Smooth muscle cell of the pulmonary artery (primary cell): Measurements from ENCODE around the gene C3orf33. TPM values are rescaled to one million over a fixed set of nuclear protein-coding genes. Genes with fewer than 3 reads are reported as not detected.

Experiments used
- total RNA-seq: library from RNA; depleted of rRNA; stranded (reverse); fragments of >200 nt; gene quantifications from 2 replicates; pipeline ENCODE4 v1.2.3, GENCODE V29; 2014

C3orf33 gene, protein sequence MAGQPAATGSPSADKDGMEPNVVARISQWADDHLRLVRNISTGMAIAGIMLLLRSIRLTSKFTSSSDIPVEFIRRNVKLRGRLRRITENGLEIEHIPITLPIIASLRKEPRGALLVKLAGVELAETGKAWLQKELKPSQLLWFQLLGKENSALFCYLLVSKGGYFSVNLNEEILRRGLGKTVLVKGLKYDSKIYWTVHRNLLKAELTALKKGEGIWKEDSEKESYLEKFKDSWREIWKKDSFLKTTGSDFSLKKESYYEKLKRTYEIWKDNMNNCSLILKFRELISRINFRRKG
- 1.6 and 2.0 TPM in 2 replicates for total RNA-seq

DNA sequence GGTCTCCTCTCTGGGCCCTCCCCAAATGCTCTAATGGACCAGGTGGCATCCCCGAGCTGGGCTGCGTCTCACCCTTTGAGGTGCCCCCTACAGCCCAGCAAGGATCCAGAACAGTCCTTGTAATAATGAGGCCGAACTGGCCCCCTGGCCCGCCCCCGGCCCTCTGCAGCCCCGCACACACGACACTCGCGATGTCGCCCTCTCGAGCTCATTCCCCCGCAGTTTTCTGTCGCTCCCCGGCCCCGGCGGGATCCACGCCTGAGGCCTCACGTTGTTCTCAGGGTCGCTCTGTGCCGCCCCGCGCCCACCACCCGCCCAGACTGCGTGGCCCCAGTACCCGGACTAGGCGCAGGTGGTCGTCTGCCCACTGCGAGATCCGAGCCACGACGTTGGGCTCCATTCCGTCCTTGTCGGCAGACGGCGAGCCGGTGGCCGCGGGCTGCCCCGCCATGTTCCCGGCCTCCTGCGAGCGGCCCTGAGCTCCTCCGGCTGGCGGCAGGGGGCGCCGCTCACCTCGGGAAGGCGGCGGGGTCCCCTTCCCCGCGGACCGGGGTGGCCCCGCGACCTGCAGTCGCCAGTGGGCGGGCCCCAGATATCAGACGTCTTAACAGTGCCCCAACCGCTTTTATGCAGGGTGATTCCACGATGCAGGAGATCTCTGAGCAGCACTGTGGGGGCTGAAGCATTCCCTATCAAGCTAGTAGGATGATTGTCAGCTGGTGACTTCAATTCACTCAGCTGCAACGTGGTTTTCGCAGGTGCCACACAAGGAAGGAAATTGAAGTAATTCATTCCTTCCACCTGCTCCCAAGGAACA is at the start of gene C3orf33:
Gene C3orf33 (minus strand): TSS at position 477 of the 817 bp plus-strand sequence. CDS start 26 bp downstream, at position 451.

DNA sequence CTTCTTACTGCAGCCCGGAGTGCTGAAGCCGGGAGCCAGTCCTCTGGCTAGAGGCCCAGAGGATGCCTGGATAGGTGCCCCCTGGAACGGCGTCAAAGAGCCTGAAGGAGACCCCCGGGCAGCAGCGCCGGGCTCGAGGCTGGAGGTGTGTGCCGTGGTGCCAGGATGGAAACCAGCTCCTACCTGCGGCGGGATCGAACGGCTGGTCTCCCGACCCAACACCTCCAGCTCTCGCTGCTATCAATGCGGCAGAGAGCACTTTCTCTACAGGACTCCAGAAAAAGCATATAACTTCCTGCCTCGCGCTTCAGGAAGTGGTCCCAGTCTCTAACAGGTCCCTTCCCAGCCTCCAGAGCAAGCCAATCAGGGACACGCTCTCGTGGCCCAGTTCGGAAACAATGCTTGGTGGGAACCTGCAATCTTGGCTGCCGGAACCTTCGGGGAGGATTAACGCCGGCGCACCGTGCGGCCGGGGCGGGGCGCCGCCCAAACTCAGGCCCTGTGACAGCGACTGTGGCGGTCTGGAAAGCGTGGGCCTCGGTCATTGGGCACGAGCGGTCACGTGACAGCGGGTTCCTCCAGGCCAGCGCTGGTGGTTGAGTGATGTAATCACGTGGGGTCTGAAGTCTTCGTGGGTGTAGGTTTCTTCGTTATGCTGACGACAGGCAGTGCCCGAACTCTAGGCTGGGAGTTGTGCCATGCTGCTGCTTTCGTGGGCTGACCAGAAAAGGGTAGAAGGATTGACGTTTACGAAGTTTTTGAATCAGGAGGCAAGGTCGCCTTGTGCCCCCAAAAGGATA is 48.3 kb upstream of the C3orf33 start, which contains the start of gene SLC33A1:
Gene SLC33A1 (minus strand): TSS at position 287 of the 800 bp plus-strand sequence. CDS start 430 bp downstream, outside the sequence.

DNA sequence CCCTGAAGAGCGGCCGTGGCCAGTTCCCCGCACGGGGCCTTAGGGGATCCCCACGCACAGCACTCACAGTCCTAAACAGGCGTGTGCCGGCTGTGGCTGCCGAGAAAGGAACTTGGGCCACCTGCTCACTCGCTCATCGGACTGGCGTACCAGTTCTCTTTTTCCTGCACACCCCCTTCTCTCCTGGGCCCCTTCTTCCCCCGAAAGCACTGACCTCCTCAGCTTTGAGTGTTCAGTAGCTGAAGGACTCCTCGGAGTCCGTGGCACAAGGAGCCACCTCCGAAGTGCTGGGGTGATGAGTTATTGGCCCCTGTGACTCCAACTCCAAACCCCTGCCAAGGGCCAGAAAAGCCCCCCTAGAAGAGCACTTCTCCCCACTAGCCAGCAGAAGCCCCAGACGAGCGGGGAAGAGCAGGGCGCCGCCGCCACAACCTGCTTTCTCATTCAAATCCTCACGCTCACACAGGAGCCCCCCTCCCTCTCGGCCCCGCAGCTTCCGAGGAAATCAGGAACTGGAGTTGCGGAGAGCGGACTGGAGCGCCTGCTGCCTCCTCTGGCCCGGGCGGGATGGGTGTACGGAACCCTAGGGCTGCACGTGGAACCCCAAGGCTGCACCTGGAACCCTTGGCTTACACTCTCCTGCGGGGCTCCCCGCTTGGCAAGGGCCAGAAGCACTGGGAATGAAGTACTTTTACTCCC is 61.3 kb downstream of the C3orf33 start, which contains the start of gene PLCH1:
Gene PLCH1 (minus strand): TSS at position 446 of the 699 bp plus-strand sequence. CDS start 40,847 bp downstream, outside the sequence.

Other genes with a start within 250 kb of the C3orf33 start
- gene PLCH1, start 61.2 kb downstream of the C3orf33 start, total RNA-seq, result under 0.01 and 0.03 TPM in 2 replicates
- gene SLC33A1, start 48.1 kb upstream of the C3orf33 start, total RNA-seq, result 41.0 and 46.2 TPM in 2 replicates
- gene GMPS, start 64.4 kb upstream of the C3orf33 start, total RNA-seq, result 25.0 and 29.8 TPM in 2 replicates